ENCODE data around the gene CCDC200.
"Not testable (repeated sequence)": the region's sequence is repeated elsewhere in the genome, so short reads cannot be mapped to it uniquely, and the experiment has no call there.

- TF ChIP-seq CTCF (IDR thresholded peaks at IDR 0.05; ENCODE audit: low read length); EZH2 (IDR thresholded peaks at IDR 0.05; ENCODE audit: borderline replicate concordance, low read length): not testable (repeated sequence)
Observed at GRCh38 chr17:43228020-43228782, at the start of gene CCDC200.
